ENCODE data around the gene SSR1.

DNA sequence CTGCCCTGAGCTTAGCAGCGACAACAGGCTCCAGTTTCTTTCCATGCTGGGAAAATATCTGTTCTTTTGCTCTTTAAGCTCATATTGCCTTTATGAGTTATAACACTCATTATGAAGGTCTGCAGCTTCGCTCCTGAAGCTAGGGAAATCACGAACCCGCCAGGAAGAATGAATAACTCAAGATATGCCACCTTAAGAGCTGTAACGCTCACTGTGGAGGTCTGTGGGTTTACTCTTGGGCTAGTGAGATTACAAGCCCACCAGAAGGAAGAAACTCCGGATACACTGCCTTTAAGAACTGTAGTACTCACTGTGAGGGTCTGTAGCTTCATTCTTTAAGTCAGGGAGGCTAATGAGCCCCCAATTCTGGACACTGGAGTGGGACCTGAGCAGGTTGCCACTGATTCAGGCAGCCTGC is 3.0 kb upstream of the SSR1 start:
- TF ChIP-seq, protein P1, sequence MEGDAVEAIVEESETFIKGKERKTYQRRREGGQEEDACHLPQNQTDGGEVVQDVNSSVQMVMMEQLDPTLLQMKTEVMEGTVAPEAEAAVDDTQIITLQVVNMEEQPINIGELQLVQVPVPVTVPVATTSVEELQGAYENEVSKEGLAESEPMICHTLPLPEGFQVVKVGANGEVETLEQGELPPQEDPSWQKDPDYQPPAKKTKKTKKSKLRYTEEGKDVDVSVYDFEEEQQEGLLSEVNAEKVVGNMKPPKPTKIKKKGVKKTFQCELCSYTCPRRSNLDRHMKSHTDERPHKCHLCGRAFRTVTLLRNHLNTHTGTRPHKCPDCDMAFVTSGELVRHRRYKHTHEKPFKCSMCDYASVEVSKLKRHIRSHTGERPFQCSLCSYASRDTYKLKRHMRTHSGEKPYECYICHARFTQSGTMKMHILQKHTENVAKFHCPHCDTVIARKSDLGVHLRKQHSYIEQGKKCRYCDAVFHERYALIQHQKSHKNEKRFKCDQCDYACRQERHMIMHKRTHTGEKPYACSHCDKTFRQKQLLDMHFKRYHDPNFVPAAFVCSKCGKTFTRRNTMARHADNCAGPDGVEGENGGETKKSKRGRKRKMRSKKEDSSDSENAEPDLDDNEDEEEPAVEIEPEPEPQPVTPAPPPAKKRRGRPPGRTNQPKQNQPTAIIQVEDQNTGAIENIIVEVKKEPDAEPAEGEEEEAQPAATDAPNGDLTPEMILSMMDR (IDR thresholded peaks at IDR 0.05; ENCODE audit: low read length), result no peak
- TF ChIP-seq EZH2 (IDR thresholded peaks at IDR 0.05; ENCODE audit: borderline replicate concordance, low read length), result no peak

Measured in OCI-LY1 (cell line).